Adrenal gland (tissue), 12 donors: Measurements from ENCODE around the gene DNAH11. TPM values are rescaled to one million over a fixed set of nuclear protein-coding genes. Genes with fewer than 3 reads are reported as not detected.

Experiments used
- DNase-seq, 7 donors: peaks; one replicate each; pipeline ENCODE4 v3.0.0-alpha.2; 2019 to 2020
- H3K27ac ChIP-seq, 5 donors: fragments of 200-600 bp; sonication (generic) in 4 of 5; 1 replicate in 3 of 5; 2 replicates in 2 of 5; pipeline versions ENCODE4 v1.5.1 to v1.8.0; 2016 to 2020; ENCODE audit warnings: mild to moderate bottlenecking in 1 of 5
- H3K27me3 ChIP-seq: fragments of 200-600 bp; 2 replicates; pipeline ENCODE4 v1.8.0; 2021
- H3K36me3 ChIP-seq, 2 donors: fragments of 200-600 bp; replicated peaks in 1 of 2; 1 replicate in 1 of 2; 2 replicates in 1 of 2; pipeline versions ENCODE4 v1.5.1 to v1.8.0; 2018 to 2022
- H3K4me1 ChIP-seq, 2 donors: fragments of 200-600 bp; replicated peaks in 1 of 2; 1 replicate in 1 of 2; 2 replicates in 1 of 2; pipeline versions ENCODE4 v1.5.1 to v1.8.0; 2018 to 2021
- H3K4me3 ChIP-seq, 4 donors: fragments of 200-600 bp; sonication (generic) in 3 of 4; one replicate each; pipeline ENCODE4 v1.5.1; 2016 to 2018
- H3K9me3 ChIP-seq, 3 donors: fragments of 200-600 bp; sonication (generic) in 1 of 3; replicated peaks in 1 of 3; 1 replicate in 2 of 3; 2 replicates in 1 of 3; pipeline versions ENCODE4 v1.5.1 to v1.8.0; 2016 to 2021
- CTCF ChIP-seq, 6 experiments: fragments of 450-650 bp in 4 of 6; fragments of 200-600 bp in 2 of 6; sonication (generic) in 1 of 6; IDR thresholded peaks; 1 replicate in 5 of 6; 2 replicates in 1 of 6; pipeline versions ENCODE4 v1.5.1 to v1.8.0; 2016 to 2021; ENCODE audit warnings: antibody characterized with exemption in 6 of 6, mild to moderate bottlenecking in 2 of 6, moderate library complexity in 1 of 6
- POLR2A ChIP-seq, 2 donors: fragments of 450-650 bp; IDR thresholded peaks; one replicate each; pipeline ENCODE4 v1.6.1; 2017; ENCODE audit warnings: antibody characterized with exemption in 2 of 2, mild to moderate bottlenecking in 2 of 2, moderate library complexity in 1 of 2
- WGBS, 4 donors: extraction: QIAGEN DNeasy Blood & Tissue Kit in 2 of 4; methylation state at CpG; one replicate each; pipeline versions ENCODE4 v1.1.5 to v1.1.7; 2013 to 2017; 5-methylcytosine and 5-hydroxymethylcytosine counted together
- intact Hi-C, 2 donors: fragments of 100-400 bp; cut with DNase I; formaldehyde crosslinking; loops; one replicate each; pipeline versions ENCODE4 v1.14.1 to v1.15.0; 2022 to 2023
- polyA plus RNA-seq, 3 donors: library from polyadenylated mRNA; stranded (reverse); fragments of 200-250 nt in 2 of 3; fragments of 350-450 nt in 1 of 3; fragmentation: Illumina TruSeq in 1 of 3; extraction: RNeasy Lipid Tissue Mini Kit (QIAGEN cat#74804) in 1 of 3; gene quantifications; one replicate each; pipeline ENCODE4 v1.2.3, GENCODE V29; 2013 to 2014
- total RNA-seq, 9 donors: library from RNA; depleted of rRNA in 4 of 9; stranded (reverse); fragments of >200 nt in 4 of 9; fragments of 120-200 nt in 1 of 9; fragmentation: NEBNext Ultra II Directional in 1 of 9; extraction: Animal tissue kit (Norgen Biotek cat#: 25700) in 1 of 9; gene quantifications; one replicate each; pipeline versions ENCODE4 v1.1.0 to v1.2.4, GENCODE V29; 2013 to 2023
- donor health status: healthy with polysubstance abuse.
- donor health status: Bipolar disorder and iron deficiency.
- donor health status: DM: yes; HTN: yes; CAD: no.
- donor health status: DM: no; HTN: no; CAD: no.
- donor health status: DM: no; HTN: no; CAD: no.
- donor health status: DM: yes; HTN: yes; CAD: no.

Gene DNAH11
- total and polyA plus RNA-seq, 12 donors = 5.1 to 77.7 (median 23.1) TPM

- Histone ChIP-seq H3K4me3 (no peak overlapping the region), H3K27me3 (no peaks in the 10 kb centered on the region)
- WGBS, 4 donors = 79 to 87% (median 80%) methylated on average over 2 of the region's 2 CpGs
Measured at GRCh38 chr7:21782996-21783395, 240.2 kb downstream of the DNAH11 start.

GRCh38 chr7:21784989-21785388, 242.2 kb downstream of the DNAH11 start:
- Histone ChIP-seq H3K36me3 (no peaks in the 10 kb centered on the region), H3K4me1 (no peaks in the 10 kb centered on the region), H3K4me3 (no peak overlapping the region), H3K27ac (no peak overlapping the region), H3K9me3 (no peaks in the 10 kb centered on the region), H3K27me3 (no peaks in the 10 kb centered on the region)
- DNase-seq = no peak
- 75 to 79% (median 77%) methylated on average over 4 of the region's 4 CpGs for WGBS, 4 donors
- no peak for TF ChIP-seq CTCF (IDR thresholded peaks at IDR 0.05)
- no peak for TF ChIP-seq POLR2A (IDR thresholded peaks at IDR 0.05)
- intact Hi-C loops = no loop called here

More at GRCh38 chr7:21782996-21783395, 240.2 kb downstream of the DNAH11 start:
- intact Hi-C loops = no loop called here
- no peaks in the 10 kb centered on the region for H3K36me3 ChIP-seq
- H3K9me3 ChIP-seq = no peaks in the 10 kb centered on the region
- TF ChIP-seq POLR2A (IDR thresholded peaks at IDR 0.05) (no peak), CTCF (IDR thresholded peaks at IDR 0.05) (no peak)
- H3K27ac ChIP-seq = no peak overlapping the region
- DNase-seq = no peak
- no peaks in the 10 kb centered on the region for H3K4me1 ChIP-seq

DNA sequence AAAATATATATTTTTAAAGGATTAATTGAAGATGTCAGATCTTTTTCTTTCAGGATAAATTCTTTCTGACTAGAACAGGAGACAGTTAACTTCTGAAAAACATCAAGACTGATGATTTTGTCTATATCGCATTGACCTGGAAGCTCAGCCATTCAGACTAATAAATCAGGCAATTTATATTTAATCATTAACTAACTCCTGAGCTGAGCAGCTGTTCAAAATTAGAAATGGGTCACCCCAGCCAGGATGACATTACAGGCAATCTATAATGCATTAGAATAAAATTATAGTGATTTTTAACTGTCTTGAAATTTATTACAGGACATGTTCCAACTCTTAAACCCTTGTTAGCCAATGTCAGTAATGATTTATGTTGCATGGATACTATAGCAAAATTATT, 263.0 kb downstream of the DNAH11 start:
- no peak for TF ChIP-seq CTCF (IDR thresholded peaks at IDR 0.05)
- no peak for TF ChIP-seq POLR2A (IDR thresholded peaks at IDR 0.05)
- no peaks in the 10 kb centered on the region for H3K9me3 ChIP-seq
- H3K4me1 ChIP-seq = no peaks in the 10 kb centered on the region
- H3K4me3 ChIP-seq = no peak overlapping the region
- H3K36me3 ChIP-seq = no peaks in the 10 kb centered on the region
- H3K27ac ChIP-seq = no peak overlapping the region
- intact Hi-C loops = no loop called here
- H3K27me3 ChIP-seq = no peaks in the 10 kb centered on the region
- no peak for DNase-seq
- WGBS, 4 donors = 62 to 71% (median 68%) methylated on average over 1 of the region's 1 CpG

DNA sequence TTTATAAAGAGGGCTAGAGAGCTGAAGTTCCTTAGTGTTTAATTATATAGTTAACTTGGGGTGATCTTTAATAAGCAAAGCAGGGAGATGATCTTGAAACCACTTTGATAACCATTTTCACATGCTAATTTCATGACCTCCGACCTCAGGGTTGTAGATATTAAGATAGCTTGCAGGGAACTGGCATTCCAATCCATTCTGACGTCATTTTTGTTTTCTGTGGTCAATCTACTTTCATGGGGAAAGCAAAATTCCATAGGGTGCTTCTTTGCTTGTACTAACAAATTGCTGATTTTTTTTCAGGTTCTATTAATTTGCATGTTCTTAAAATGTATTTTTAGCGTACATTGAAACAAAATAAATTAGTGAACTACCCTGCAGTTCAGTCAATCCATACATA, 263.5 kb downstream of the DNAH11 start:
- Histone ChIP-seq H3K27me3 (no peaks in the 10 kb centered on the region), H3K4me3 (no peak overlapping the region), H3K9me3 (no peaks in the 10 kb centered on the region), H3K27ac (no peak overlapping the region), H3K4me1 (no peaks in the 10 kb centered on the region), H3K36me3 (no peaks in the 10 kb centered on the region)
- intact Hi-C loops = no loop called here
- no peak for TF ChIP-seq POLR2A (IDR thresholded peaks at IDR 0.05)
- TF ChIP-seq CTCF (IDR thresholded peaks at IDR 0.05) = no peak
- DNase-seq = no peak
- WGBS, 4 donors = 55 to 71% (median 63%) methylated on average over 3 of the region's 3 CpGs
